H1 (cell line): ENCODE data around the gene PITRM1. TPM values are rescaled to one million over a fixed set of nuclear protein-coding genes. Genes with fewer than 3 reads are reported as not detected.

Source experiments
- CTCF ChIA-PET: fragments of 300-600 bp; sonication (Branson Sonifier 250); formaldehyde crosslinking; loops from one replicate; lab custom pipeline; 2021; ENCODE audit not compliant: partially characterized antibody; lab: Charles Lee
- POLR2A ChIA-PET: fragments of 300-600 bp; sonication (Branson Sonifier 250); formaldehyde crosslinking; loops from one replicate; lab custom pipeline; 2021; ENCODE audit warnings: inconsistent platforms; ENCODE audit not compliant: partially characterized antibody; lab: Charles Lee
- DNase-seq, 2 experiments: peaks; one replicate each; pipeline versions ENCODE4 v3.0.0 to v3.0.0-alpha.2; 2010 to 2022; ENCODE audit warnings: low spot score in 2 of 2, low read depth in 1 of 2, mixed read lengths in 1 of 2
- FAIRE-seq: peaks from 2 replicates; lab custom pipeline; 2011; peaks lifted over from hg19 to GRCh38; lab: Jason Lieb, UNC
- H2AFZ ChIP-seq: 2 replicates; pipeline ENCODE4 v1.8.1; 2012; ENCODE audit warnings: low read length, inconsistent platforms
- H2AK5ac ChIP-seq: 2 replicates; pipeline ENCODE4 v1.6.1; 2013; ENCODE audit warnings: low read depth, low read length
- H2BK120ac ChIP-seq: replicated peaks from 2 replicates; pipeline ENCODE3; 2013; ENCODE audit warnings: low read depth, low read length, inconsistent platforms
- H2BK12ac ChIP-seq: 2 replicates; pipeline ENCODE4 v1.6.1; 2013; ENCODE audit warnings: low read depth, low read length
- H2BK15ac ChIP-seq: 2 replicates; pipeline ENCODE4 v1.6.1; 2013; ENCODE audit warnings: low read length
- H2BK20ac ChIP-seq: 2 replicates; pipeline ENCODE4 v1.6.1; 2013; ENCODE audit warnings: low read length
- H2BK5ac ChIP-seq: 2 replicates; pipeline ENCODE4 v1.6.1; 2013; ENCODE audit warnings: low read depth, low read length
- H3K14ac ChIP-seq: 2 replicates; pipeline ENCODE4 v1.6.1; 2013; ENCODE audit warnings: inconsistent platforms; ENCODE audit not compliant: insufficient read length
- H3K18ac ChIP-seq: 2 replicates; pipeline ENCODE4 v1.6.1; 2013; ENCODE audit warnings: low read length; ENCODE audit errors: extremely low read depth
- H3K23ac ChIP-seq: 2 replicates; pipeline ENCODE4 v1.6.1; 2013; ENCODE audit warnings: inconsistent platforms; ENCODE audit not compliant: insufficient read length
- H3K23me2 ChIP-seq: 2 replicates; pipeline ENCODE4 v1.6.1; 2013; ENCODE audit warnings: low read depth, low read length
- H3K27ac ChIP-seq: 2 replicates; pipeline ENCODE4 v1.6.1; 2011; ENCODE audit warnings: low read depth, low read length, inconsistent platforms
- H3K27me3 ChIP-seq, 4 experiments: replicated peaks in 1 of 4; 1 replicate in 1 of 4; 2 replicates in 3 of 4; pipeline versions ENCODE4 v1.6.1 to v1.8.1; 2011 to 2013; ENCODE audit warnings: low read length in 3 of 4, mild to moderate bottlenecking in 3 of 4, inconsistent platforms in 2 of 4, mixed read lengths in 2 of 4, moderate library complexity in 1 of 4; ENCODE audit not compliant: control insufficient read depth in 3 of 4, insufficient read depth in 3 of 4; ENCODE audit errors: extremely low read depth in 1 of 4
- H3K36me3 ChIP-seq, 4 experiments: 2 replicates each; pipeline versions ENCODE4 v1.6.1 to v1.8.1; 2011 to 2013; ENCODE audit warnings: mild to moderate bottlenecking in 4 of 4, low read length in 3 of 4, moderate library complexity in 2 of 4, control low read depth in 1 of 4, inconsistent platforms in 1 of 4; ENCODE audit not compliant: insufficient read depth in 4 of 4, control insufficient read depth in 2 of 4
- H3K4ac ChIP-seq: replicated peaks from 2 replicates; pipeline ENCODE3; 2013; ENCODE audit warnings: low read length, low read depth, mixed read lengths, inconsistent platforms; ENCODE audit not compliant: insufficient read length
- H3K4me1 ChIP-seq, 4 experiments: replicated peaks in 1 of 4; 1 replicate in 1 of 4; 2 replicates in 3 of 4; pipeline versions ENCODE4 v1.6.1 to v1.8.1; 2011 to 2013; ENCODE audit warnings: low read length in 3 of 4, inconsistent platforms in 2 of 4, mixed read lengths in 1 of 4; ENCODE audit not compliant: insufficient read depth in 4 of 4, control insufficient read depth in 3 of 4
- H3K4me2 ChIP-seq, 2 experiments: 2 replicates each; pipeline versions ENCODE4 v1.6.1 to v1.8.1; 2011 to 2013; ENCODE audit warnings: low read depth in 2 of 2, low read length in 2 of 2, control low read depth in 1 of 2, inconsistent platforms in 1 of 2, mild to moderate bottlenecking in 1 of 2; ENCODE audit not compliant: insufficient read depth in 1 of 2
- H3K4me3 ChIP-seq, 4 experiments: fragments of 200-600, 300-600 bp in 1 of 4; sonication (generic), shearing (Covaris generic), sonication (Bioruptor Twin) in 1 of 4; 2 replicates each; pipeline versions ENCODE4 v1.5.1 to v1.8.1; 2011 to 2016; ENCODE audit warnings: low read length in 4 of 4, low read depth in 3 of 4, control low read depth in 2 of 4, inconsistent platforms in 2 of 4, mild to moderate bottlenecking in 2 of 4, mixed read lengths in 1 of 4, moderate library complexity in 1 of 4; ENCODE audit not compliant: insufficient read depth in 2 of 4; ENCODE audit errors: extremely low read depth in 1 of 4
- H3K56ac ChIP-seq: replicated peaks from 2 replicates; pipeline ENCODE3; 2013; ENCODE audit warnings: low read depth, mild to moderate bottlenecking, mixed read lengths, low read length, inconsistent platforms; ENCODE audit not compliant: insufficient read length
- H3K79me1 ChIP-seq: 2 replicates; pipeline ENCODE4 v1.6.1; 2013; ENCODE audit warnings: low read depth, low read length, control low read depth
- H3K79me2 ChIP-seq, 2 experiments: 2 replicates each; pipeline versions ENCODE4 v1.6.1 to v1.8.1; 2012 to 2013; ENCODE audit warnings: low read length in 2 of 2, mild to moderate bottlenecking in 2 of 2, inconsistent platforms in 1 of 2; ENCODE audit not compliant: insufficient read depth in 2 of 2, control insufficient read depth in 1 of 2
- H3K9ac ChIP-seq, 4 experiments: replicated peaks in 1 of 4; 1 replicate in 1 of 4; 2 replicates in 3 of 4; pipeline versions ENCODE4 v1.6.1 to v1.8.1; 2011 to 2013; ENCODE audit warnings: low read depth in 3 of 4, low read length in 3 of 4, control low read depth in 2 of 4, mild to moderate bottlenecking in 2 of 4, moderate library complexity in 2 of 4, inconsistent platforms in 1 of 4; ENCODE audit errors: extremely low read depth in 1 of 4
- H3K9me3 ChIP-seq, 2 experiments: 2 replicates each; pipeline versions ENCODE4 v1.6.1 to v1.8.1; 2012 to 2013; ENCODE audit warnings: mild to moderate bottlenecking in 2 of 2, moderate library complexity in 2 of 2, control low read depth in 1 of 2, inconsistent platforms in 1 of 2, low read depth in 1 of 2, low read length in 1 of 2, mixed read lengths in 1 of 2; ENCODE audit not compliant: insufficient read depth in 2 of 2
- H4K20me1 ChIP-seq, 2 experiments: replicated peaks in 1 of 2; 2 replicates each; pipeline versions ENCODE3 to v1.8.1; 2011 to 2013; ENCODE audit warnings: inconsistent platforms in 2 of 2, low read length in 2 of 2, mild to moderate bottlenecking in 1 of 2; ENCODE audit not compliant: insufficient read depth in 2 of 2, control insufficient read depth in 1 of 2
- H4K5ac ChIP-seq: 2 replicates; pipeline ENCODE4 v1.6.1; 2013; ENCODE audit warnings: low read length, low read depth, mixed read lengths, inconsistent platforms; ENCODE audit not compliant: insufficient read length
- H4K8ac ChIP-seq: 2 replicates; pipeline ENCODE4 v1.8.0; 2013; ENCODE audit warnings: mild to moderate bottlenecking, moderate library complexity, low read length, inconsistent platforms; ENCODE audit not compliant: insufficient read depth; ENCODE audit errors: extremely low read depth
- H4K91ac ChIP-seq: replicated peaks from 2 replicates; pipeline ENCODE3; 2013; ENCODE audit warnings: low read length, mixed read lengths, inconsistent platforms; ENCODE audit not compliant: insufficient read length
- CTBP2 ChIP-seq: IDR thresholded peaks from 2 replicates; pipeline ENCODE4 v1.7.0; 2011; ENCODE audit warnings: borderline replicate concordance, mild to moderate bottlenecking, moderate library complexity, mixed read lengths, low read length; ENCODE audit not compliant: insufficient read depth, insufficient read length
- RAD21 ChIP-seq, 2 experiments: IDR thresholded peaks in 1 of 2; conservative IDR thresholded peaks in 1 of 2; 2 replicates each; pipeline ENCODE4 v1.6.1; 2011; ENCODE audit warnings: low read depth in 2 of 2, low read length in 2 of 2, improper control_type of control experiment in 1 of 2, inconsistent platforms in 1 of 2, mild to moderate bottlenecking in 1 of 2, moderate library complexity in 1 of 2
- WGBS, 2 experiments: shearing (Covaris generic) in 1 of 2; methylation state at CpG; one replicate each; pipeline versions ENCODE4 v1.1.6 to v1.1.7; 2013 to 2015; ENCODE audit warnings: low lambda C conversion rate in 2 of 2, mixed read lengths in 2 of 2, inconsistent platforms in 1 of 2, low coverage in 1 of 2, missing lambda C conversion rate in 1 of 2; ENCODE audit not compliant: insufficient replicate concordance in 2 of 2, insufficient coverage in 1 of 2, insufficient read length in 1 of 2; ENCODE audit errors: extremely low coverage in 1 of 2, missing lambda C conversion rate in 1 of 2; 5-methylcytosine and 5-hydroxymethylcytosine counted together
- polyA plus RNA-seq, 7 experiments: library from polyadenylated mRNA; depleted of rRNA in 3 of 7; stranded (reverse) in 5 of 7; unstranded in 2 of 7; fragments of >200 nt in 5 of 7; fragments of 200-250 nt in 2 of 7; gene quantifications; 1 replicate in 5 of 7; 2 replicates in 1 of 7; 4 replicates in 1 of 7; pipeline versions ENCODE4 v1.2.1 to v1.2.3, GENCODE V29; 2011 to 2013; ENCODE audit warnings: missing spikeins in 2 of 7, mixed read lengths in 2 of 7
- total RNA-seq: library from RNA; stranded (reverse); fragmentation: NEBNext Ultra II Directional; extraction: Animal tissue kit (Norgen Biotek cat#: 25700); gene quantifications from 2 replicates; pipeline ENCODE4 v1.2.1, GENCODE V29; 2021
- TF ChIP-seq, protein P1 (sequence below), 3 experiments: IDR thresholded peaks; 1 replicate in 2 of 3; 2 replicates in 1 of 3; pipeline versions ENCODE4 v1.5.1 to v1.6.1; 2011; ENCODE audit warnings: low read length in 3 of 3, mild to moderate bottlenecking in 3 of 3, inconsistent platforms in 2 of 3, low read depth in 1 of 3, moderate library complexity in 1 of 3; ENCODE audit not compliant: insufficient read depth in 1 of 3; ENCODE audit errors: control extremely low read depth in 1 of 3

PITRM1 gene
- total and polyA plus RNA-seq, 2 of the 8 experiments (the other 6 are each of a cell fraction or from before 2014, with no cell fraction given), result 18.6 to 31.5 TPM

DNA sequence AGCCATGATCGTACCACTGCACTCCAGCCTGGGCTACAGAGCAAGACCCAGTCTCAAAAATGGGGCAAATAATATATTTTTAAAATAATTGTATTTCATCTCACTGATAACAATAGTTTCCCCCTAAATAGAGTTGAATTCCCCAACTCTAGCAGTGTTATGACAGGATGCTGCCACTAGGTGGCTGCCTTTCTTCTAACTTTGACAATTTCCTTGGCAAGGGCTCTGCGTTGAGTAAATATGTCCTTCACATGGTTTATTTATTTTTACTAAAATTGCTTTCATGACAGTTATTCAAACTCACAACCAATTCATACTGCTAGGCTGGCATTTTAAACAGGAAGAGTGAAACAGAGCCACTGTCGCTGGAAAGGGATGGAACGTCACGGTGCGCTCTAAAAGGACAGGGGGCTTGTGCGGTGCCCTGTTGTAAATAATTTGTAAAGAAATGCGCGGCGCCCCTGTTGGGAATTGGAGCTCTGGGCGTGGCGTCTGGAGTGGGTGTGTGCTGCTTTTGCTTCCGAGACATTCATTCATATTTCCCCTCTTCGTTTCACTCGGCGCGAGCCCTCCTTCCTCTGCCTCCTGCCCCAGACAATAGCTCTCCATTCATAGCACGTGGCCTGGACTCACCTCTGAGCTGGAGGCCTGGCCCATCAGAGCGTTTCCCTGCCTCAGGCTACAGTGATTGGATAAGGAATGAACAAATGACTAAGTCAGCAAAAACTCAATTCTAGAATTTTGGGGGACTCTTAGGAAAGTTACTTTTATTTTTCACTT is 20.5 kb upstream of the PITRM1 start:
- H4K8ac ChIP-seq, result peak overlapping the region; percentile 74; the same call in 1 of the 2 replicates
- no peaks in the 10 kb centered on the region for H3K36me3 ChIP-seq
- no peak overlapping the region for H3K56ac ChIP-seq
- H3K4ac ChIP-seq, result no peak overlapping the region
- FAIRE-seq (peak; percentile 76), DNase-seq (peak in 1 of 2 experiments; percentile 65)
- H4K5ac ChIP-seq, result no peak overlapping the region
- no peak overlapping the region for H2BK20ac ChIP-seq
- no peaks in the 10 kb centered on the region for H3K9me3 ChIP-seq
- H2BK5ac ChIP-seq, result no peak overlapping the region
- H2BK15ac ChIP-seq, result no peak overlapping the region
- H4K20me1 ChIP-seq, result no peaks in the 10 kb centered on the region
- no peak overlapping the region for H2BK120ac ChIP-seq
- no peak overlapping the region for H3K4me2 ChIP-seq
- no peaks in the 10 kb centered on the region for H3K79me2 ChIP-seq
- H3K79me1 ChIP-seq, result no peaks in the 10 kb centered on the region
- H3K18ac ChIP-seq, result no peak overlapping the region
- ChIA-PET CTCF (interaction anchor here (0.5 to 2.6 kb wide), 41 partner anchors 8 to 1583 kb away, joined by 3 to 18 read pairs (median 3); no protein-coding TSS in a partner anchor), POLR2A (interaction anchor here (1.3 kb wide), 1 partner anchor 21 kb away, joined by 3 read pairs; the partner anchor contains the start of gene PITRM1)
- no peak overlapping the region for H3K9ac ChIP-seq
- no peak overlapping the region for H4K91ac ChIP-seq
- WGBS, 2 experiments, result 83% methylated on average over 19 of the region's 19 CpGs; no CpG with 5 or more reads in 1 of the 2 experiments
- no peak overlapping the region for H2BK12ac ChIP-seq
- H2AK5ac ChIP-seq, result no peak overlapping the region
- no peaks in the 10 kb centered on the region for H3K23me2 ChIP-seq
- 0 out of 2 replicates have a peak overlapping the region, but pooled peaks have one; percentile 19 for H2AFZ ChIP-seq
- no peak overlapping the region for H3K27ac ChIP-seq
- H3K23ac ChIP-seq, result no peak overlapping the region
- H3K27me3 ChIP-seq, result peaks cover 0 to 3% (median under 1%) of the 10 kb centered on the region in 4 experiments; a peak in 1 of 7 replicates
- H3K4me3 ChIP-seq, result no peak overlapping the region
- H3K4me1 ChIP-seq, result no peaks in the 10 kb centered on the region; a peak in 1 of 7 replicates
- TF ChIP-seq, protein P1, sequence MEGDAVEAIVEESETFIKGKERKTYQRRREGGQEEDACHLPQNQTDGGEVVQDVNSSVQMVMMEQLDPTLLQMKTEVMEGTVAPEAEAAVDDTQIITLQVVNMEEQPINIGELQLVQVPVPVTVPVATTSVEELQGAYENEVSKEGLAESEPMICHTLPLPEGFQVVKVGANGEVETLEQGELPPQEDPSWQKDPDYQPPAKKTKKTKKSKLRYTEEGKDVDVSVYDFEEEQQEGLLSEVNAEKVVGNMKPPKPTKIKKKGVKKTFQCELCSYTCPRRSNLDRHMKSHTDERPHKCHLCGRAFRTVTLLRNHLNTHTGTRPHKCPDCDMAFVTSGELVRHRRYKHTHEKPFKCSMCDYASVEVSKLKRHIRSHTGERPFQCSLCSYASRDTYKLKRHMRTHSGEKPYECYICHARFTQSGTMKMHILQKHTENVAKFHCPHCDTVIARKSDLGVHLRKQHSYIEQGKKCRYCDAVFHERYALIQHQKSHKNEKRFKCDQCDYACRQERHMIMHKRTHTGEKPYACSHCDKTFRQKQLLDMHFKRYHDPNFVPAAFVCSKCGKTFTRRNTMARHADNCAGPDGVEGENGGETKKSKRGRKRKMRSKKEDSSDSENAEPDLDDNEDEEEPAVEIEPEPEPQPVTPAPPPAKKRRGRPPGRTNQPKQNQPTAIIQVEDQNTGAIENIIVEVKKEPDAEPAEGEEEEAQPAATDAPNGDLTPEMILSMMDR (IDR thresholded peaks at IDR 0.05; ENCODE audit: control extremely low read depth in 1 of 3, insufficient read depth in 1 of 3, low read depth in 1 of 3, low read length in 3 of 3), result peak in 2 of 3 experiments; percentile 47 to 75; a peak in 2 of 4 replicates
- TF ChIP-seq CTBP2 (no peak), RAD21 (IDR thresholded peaks at IDR 0.05 in 1 of 2, conservative IDR thresholded peaks at IDR 0.05 in 1 of 2; ENCODE audit: low read depth in 2 of 2, low read length in 2 of 2) (peak; percentile 48 to 62; a peak in 3 of 4 replicates)
- no peak overlapping the region for H3K14ac ChIP-seq
